ENCODE results near the gene FKBP9. TPM values are rescaled to one million over a fixed set of nuclear protein-coding genes. Genes with fewer than 3 reads are reported as not detected.

Gene FKBP9
- total RNA-seq, 1 experiment from 2014 or later = 11.0 TPM

- TF ChIP-seq, protein P1, sequence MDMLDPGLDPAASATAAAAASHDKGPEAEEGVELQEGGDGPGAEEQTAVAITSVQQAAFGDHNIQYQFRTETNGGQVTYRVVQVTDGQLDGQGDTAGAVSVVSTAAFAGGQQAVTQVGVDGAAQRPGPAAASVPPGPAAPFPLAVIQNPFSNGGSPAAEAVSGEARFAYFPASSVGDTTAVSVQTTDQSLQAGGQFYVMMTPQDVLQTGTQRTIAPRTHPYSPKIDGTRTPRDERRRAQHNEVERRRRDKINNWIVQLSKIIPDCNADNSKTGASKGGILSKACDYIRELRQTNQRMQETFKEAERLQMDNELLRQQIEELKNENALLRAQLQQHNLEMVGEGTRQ (CRISPR knock-in tag; IDR thresholded peaks at IDR 0.05) = no peak
- no peak for TF ChIP-seq RORB (CRISPR knock-in tag; IDR thresholded peaks at IDR 0.05)
- no peak for TF ChIP-seq GABPB1 (CRISPR knock-in tag; IDR thresholded peaks at IDR 0.05)
- TF ChIP-seq NFATC4 (CRISPR knock-in tag; IDR thresholded peaks at IDR 0.05) = no peak
These were observed 91.5 kb downstream of the FKBP9 start (continued) for GRCh38 chr7:33048704-33049103.

GRCh38 chr7:33050535-33051318, 93.5 kb downstream of the FKBP9 start:
- no peak; the same call in 1 of the 2 replicates for ATAC-seq
- no peaks in the 10 kb centered on the region for H3K36me3 Mint-ChIP-seq
- ChIA-PET POLR2A (no interaction called here), CTCF (no interaction called here)
- H3K27me3 Mint-ChIP-seq (ENCODE audit: low read depth) = no peaks in the 10 kb centered on the region
- H3K9me3 Mint-ChIP-seq = no peaks in the 10 kb centered on the region
- TF ChIP-seq, protein P2, sequence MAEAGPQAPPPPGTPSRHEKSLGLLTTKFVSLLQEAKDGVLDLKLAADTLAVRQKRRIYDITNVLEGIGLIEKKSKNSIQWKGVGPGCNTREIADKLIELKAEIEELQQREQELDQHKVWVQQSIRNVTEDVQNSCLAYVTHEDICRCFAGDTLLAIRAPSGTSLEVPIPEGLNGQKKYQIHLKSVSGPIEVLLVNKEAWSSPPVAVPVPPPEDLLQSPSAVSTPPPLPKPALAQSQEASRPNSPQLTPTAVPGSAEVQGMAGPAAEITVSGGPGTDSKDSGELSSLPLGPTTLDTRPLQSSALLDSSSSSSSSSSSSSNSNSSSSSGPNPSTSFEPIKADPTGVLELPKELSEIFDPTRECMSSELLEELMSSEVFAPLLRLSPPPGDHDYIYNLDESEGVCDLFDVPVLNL (CRISPR knock-in tag; IDR thresholded peaks at IDR 0.05; ENCODE audit: borderline replicate concordance, low read depth) = no peak
- TF ChIP-seq ZNF671 (CRISPR knock-in tag; IDR thresholded peaks at IDR 0.05) (no peak), CTCF (IDR thresholded peaks at IDR 0.05) (0 out of 2 replicates have a peak, but pooled peaks have one; percentile 12), JUN (CRISPR knock-in tag; IDR thresholded peaks at IDR 0.05) (no peak), NR1H2 (CRISPR knock-in tag; IDR thresholded peaks at IDR 0.05) (no peak)
- H3K4me3 Mint-ChIP-seq = no peak overlapping the region
- H3K27ac Mint-ChIP-seq = no peak overlapping the region
- no peak for DNase-seq (ENCODE audit: low spot score)
- 0 out of 2 replicates have a peak, but pooled peaks cover 4% of the 10 kb centered on the region for H3K4me1 Mint-ChIP-seq

DNA sequence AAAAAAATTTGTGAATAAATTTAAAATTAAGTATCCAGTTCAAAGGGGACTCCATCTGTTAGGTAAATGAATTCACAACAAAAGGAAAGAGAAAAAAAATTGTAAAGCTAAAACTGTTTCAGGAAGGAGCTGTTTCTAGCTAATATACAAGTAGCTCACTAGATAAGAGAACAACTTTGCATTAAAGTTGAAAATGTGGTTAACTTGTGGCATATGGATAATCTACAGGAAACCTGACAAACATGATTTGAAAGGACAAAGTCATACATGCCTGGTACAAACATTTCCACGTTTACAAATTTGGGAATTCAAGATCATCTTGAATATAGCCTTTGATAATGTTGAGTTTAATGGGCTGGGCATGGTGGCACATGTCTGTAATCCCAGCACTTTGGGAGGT, 96.5 kb downstream of the FKBP9 start:
- CTCF ChIA-PET = interaction anchor here (1.2 kb wide), 1 partner anchor 113 kb away, joined by 3 read pairs; no protein-coding TSS in a partner anchor

More for the DNA sequence above, 96.5 kb downstream of the FKBP9 start:
- ATAC-seq (no peak), DNase-seq (ENCODE audit: low spot score) (no peak)
- H3K4me3 Mint-ChIP-seq = no peak overlapping the region
- POLR2A ChIA-PET = no interaction called here
- no peaks in the 10 kb centered on the region for H3K27me3 Mint-ChIP-seq (ENCODE audit: low read depth)
- H3K36me3 Mint-ChIP-seq = no peaks in the 10 kb centered on the region
- 0 out of 2 replicates have a peak, but pooled peaks cover 4% of the 10 kb centered on the region for H3K4me1 Mint-ChIP-seq
- H3K9me3 Mint-ChIP-seq = no peaks in the 10 kb centered on the region
- TF ChIP-seq, protein P3, sequence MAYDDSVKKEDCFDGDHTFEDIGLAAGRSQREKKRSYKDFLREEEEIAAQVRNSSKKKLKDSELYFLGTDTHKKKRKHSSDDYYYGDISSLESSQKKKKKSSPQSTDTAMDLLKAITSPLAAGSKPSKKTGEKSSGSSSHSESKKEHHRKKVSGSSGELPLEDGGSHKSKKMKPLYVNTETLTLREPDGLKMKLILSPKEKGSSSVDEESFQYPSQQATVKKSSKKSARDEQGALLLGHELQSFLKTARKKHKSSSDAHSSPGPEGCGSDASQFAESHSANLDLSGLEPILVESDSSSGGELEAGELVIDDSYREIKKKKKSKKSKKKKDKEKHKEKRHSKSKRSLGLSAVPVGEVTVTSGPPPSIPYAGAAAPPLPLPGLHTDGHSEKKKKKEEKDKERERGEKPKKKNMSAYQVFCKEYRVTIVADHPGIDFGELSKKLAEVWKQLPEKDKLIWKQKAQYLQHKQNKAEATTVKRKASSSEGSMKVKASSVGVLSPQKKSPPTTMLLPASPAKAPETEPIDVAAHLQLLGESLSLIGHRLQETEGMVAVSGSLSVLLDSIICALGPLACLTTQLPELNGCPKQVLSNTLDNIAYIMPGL (CRISPR knock-in tag; IDR thresholded peaks at IDR 0.05) = no peak
- no peak for TF ChIP-seq ATF6 (CRISPR knock-in tag; IDR thresholded peaks at IDR 0.05)
- no peak for TF ChIP-seq TEAD4 (CRISPR knock-in tag; IDR thresholded peaks at IDR 0.05)
- no peak for TF ChIP-seq FOXJ3 (CRISPR knock-in tag; IDR thresholded peaks at IDR 0.05; ENCODE audit: borderline replicate concordance)
- no peak for TF ChIP-seq ELF4 (CRISPR knock-in tag; IDR thresholded peaks at IDR 0.05; ENCODE audit: low read depth)
- no peak for TF ChIP-seq ZNF232 (CRISPR knock-in tag; IDR thresholded peaks at IDR 0.05)
- H3K27ac Mint-ChIP-seq = no peak overlapping the region

Measured in WTC11 (cell line).